C4-2B (cell line): ENCODE results near the gene FAF1.

ENCODE experiments used
- CTCF ChIP-seq: fragments of 450-650 bp; conservative IDR thresholded peaks from 2 replicates; pipeline ENCODE4 v1.5.1; 2017; ENCODE audit warnings: mild to moderate bottlenecking
- ZFX ChIP-seq: fragments of 450-650 bp; IDR thresholded peaks from 2 replicates; pipeline ENCODE4 v1.6.1; 2017

GRCh38 chr1:50841791-50842387 lies 118.2 kb downstream of the FAF1 start:
- no peak for TF ChIP-seq CTCF
- TF ChIP-seq ZFX, result no peak
